Ramos (cell line): ENCODE results near the gene ACOT8.
"Not testable (repeated sequence)": the region's sequence is repeated elsewhere in the genome, so short reads cannot be mapped to it uniquely, and the experiment has no call there.

Source experiments
- in situ Hi-C: fragments of 300-500 bp; cut with MboI; formaldehyde crosslinking; loops from one replicate; pipeline ENCODE4 v1.14.3; 2022; ENCODE audit warnings: low sequenced_read_pairs; ENCODE audit not compliant: unreplicated experiment

ACOT8 gene

DNA sequence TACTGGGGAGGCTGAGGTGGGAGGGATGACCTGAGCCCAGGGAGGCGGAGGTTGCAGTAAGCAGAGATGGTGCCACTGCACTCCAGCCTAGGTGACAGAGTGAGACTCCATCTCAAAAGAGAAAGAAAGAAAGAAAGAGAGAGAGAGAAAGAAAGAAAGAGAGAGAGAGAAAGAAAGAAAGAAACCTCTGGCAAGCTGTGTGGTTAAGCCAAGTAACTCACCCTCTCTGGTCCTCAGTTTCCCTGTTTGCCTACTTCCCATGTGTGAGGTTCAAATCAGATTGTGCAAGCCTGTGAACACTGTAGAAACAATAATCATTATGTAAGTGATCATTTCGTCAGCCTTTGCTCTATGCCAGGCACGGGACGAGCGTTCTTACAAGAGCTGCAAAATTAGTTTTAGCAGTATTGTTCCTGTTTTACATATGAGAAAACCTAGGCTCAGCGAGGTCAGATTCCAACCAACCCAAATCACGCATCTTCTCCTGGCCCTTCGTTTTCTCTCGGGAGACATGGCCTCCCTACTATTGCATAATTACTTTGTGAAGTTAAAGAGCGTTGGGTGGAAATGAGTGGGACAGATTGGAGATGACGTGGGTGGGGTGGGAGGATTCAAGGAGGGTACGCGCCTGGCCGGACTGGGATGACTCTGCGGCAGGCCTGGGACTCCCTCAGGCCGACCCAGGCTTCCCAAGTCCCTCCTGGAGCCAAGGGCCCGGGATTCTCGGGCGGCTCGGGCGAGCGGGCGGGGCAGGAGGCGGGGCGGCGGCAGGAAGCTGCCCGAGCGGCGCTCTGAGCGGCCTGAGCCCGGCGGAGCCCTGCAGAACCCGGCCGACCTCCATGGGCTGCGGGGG, 23.9 kb downstream of the ACOT8 start, which contains the start of gene SNX21:
Gene SNX21, plus strand, starts transcription at position 770 of the 853 bp plus-strand sequence. CDS start 121 bp downstream, outside the sequence.
- in situ Hi-C loops = no loop called here

DNA sequence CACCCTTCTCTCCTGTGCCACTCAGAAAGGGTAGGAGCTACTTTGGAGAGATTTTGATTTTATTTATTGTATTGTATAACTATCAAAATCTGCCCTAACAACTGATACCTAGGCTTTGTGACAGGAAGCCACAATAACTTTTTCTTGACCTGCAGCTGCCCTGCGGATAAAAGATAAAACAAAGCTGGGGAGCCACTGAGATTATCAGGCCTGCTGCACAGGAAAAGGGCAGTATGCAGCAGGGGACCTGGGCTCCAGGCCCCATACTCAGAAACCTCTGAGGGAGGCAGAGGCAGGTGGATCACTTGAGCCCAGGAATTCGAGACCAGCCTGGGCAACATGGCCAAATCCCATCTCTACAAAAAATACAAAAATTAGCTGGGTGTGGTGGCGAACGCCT, 24.6 kb downstream of the ACOT8 start:
- in situ Hi-C loops = no loop called here

DNA sequence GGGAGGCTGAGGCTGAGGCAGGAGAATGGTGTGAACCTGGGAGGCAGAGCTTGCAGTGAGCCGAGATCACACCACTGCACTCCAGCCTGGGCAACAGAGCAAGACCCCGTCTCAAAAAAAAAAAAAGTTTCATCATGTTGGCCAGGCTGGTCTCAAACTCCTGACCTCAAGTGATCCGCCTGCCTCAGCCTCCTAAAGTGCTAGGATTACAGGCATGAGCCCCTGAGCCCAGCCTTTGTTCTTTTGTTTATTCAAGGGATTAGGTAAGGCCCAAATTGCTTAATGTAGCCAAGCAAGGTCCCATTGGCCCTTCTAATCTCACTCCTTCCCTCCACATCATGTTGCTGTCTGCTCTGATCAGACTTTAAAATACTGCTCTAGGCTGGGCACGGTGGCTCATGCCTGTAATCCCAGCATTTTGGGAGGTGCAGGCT, 27.5 kb downstream of the ACOT8 start:
- in situ Hi-C loops = not testable (repeated sequence)

DNA sequence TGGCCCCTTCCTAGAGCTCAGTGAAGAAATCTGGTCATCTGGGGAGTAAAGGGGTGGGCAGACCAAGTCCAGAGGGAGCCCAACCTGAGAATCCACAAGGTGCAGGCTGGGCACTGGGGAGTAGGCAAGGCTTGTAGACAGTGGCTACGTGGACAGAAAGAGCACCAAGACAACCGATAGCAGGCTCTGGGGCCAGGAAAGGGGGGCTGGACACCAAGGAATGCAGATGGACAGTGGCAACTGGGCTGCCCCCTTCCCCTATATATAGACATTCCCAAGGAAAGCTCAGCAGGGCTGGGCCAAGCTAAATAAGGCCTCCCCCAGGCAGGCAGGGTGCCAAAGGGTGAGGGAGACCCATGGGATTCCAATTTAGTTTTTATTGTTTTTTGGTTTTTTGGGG, 28.6 kb downstream of the ACOT8 start:
- in situ Hi-C loops = no loop called here

DNA sequence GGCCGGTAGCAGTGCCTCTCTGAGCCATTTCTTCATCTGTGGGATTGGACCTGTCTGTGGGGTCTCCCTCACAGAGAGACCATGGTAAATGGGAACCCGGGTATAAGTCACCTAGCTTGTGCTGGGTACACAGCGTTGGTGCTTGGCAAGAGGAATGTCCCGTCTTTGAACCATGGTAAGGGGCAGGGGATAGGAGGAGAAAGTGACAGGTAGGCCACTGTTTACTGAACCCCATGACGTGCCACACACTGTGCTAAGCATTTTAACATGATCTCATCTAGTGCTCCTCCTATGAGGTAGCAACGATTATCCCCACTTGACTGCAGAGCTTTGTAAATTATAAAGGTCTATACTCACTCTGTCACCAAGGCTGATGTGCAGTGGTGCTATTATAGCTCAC, 29.5 kb downstream of the ACOT8 start:
- in situ Hi-C loops = no loop called here

DNA sequence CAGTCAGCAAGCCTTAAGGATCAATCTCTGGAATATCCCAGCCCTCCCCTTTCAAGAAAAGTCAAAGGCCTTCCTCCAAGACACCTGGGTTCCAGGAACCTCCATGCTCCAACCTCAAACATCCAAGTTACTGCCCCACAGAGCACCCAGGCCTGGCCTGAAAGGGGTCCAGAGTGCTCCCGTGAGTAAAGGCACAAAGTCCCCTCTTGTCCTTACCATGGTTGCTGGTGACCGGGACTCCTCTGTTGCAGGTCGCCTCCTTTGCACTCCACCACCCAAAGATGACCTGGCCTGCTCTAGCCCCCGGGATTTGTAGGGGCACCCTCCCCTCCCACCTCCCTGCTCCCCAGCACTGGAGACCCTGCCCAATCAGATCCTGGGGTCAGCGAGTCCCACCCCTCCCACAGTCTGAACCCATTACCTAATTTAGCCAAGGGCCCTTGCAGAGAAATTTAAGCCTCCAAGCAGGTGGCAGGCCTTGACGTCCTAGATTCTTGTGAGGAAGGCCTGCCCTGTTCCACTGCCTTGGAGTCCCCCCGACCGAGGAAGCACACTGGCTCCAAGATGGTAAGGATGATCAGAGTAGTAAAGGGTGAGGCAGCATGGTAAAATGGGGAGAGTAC, 30.1 kb downstream of the ACOT8 start, which contains the start of gene TNNC2:
Gene TNNC2, minus strand, starts transcription at position 283 of the 623 bp plus-strand sequence. Its CDS starts 64 bp downstream, at position 219.
- in situ Hi-C loops = no loop called here

DNA sequence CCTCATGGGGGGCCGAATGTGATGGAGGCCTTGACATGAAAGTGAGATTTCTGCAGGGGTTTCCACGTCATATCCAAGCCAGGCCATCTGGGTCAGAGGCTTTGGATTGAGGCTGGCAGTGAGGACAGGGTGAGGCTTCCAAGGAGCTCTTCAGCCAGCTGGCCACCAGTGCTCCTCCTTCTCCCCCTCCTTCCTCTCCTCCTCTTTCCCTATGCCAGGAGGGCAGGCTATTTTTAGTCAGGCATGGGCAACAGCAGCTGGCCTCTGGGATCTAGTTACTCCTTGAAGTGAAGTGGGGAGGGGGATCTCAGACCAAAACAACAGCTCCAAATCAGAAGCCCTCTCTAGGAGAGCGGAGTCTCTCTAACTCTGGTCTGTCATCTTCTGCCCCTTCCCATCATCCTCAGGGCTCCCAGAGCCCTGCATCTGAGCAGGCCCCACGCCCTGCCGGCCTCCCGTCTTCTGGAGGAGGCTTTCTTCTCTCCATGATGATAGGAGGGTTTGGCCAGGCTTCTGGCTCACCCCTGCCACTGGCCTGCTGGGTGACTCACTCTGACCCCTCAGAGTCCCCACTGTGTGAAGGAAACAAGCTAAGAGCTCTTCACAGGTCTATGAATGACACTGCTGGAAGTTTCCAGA, 30.7 kb downstream of the ACOT8 start:
- in situ Hi-C loops = no loop called here

DNA sequence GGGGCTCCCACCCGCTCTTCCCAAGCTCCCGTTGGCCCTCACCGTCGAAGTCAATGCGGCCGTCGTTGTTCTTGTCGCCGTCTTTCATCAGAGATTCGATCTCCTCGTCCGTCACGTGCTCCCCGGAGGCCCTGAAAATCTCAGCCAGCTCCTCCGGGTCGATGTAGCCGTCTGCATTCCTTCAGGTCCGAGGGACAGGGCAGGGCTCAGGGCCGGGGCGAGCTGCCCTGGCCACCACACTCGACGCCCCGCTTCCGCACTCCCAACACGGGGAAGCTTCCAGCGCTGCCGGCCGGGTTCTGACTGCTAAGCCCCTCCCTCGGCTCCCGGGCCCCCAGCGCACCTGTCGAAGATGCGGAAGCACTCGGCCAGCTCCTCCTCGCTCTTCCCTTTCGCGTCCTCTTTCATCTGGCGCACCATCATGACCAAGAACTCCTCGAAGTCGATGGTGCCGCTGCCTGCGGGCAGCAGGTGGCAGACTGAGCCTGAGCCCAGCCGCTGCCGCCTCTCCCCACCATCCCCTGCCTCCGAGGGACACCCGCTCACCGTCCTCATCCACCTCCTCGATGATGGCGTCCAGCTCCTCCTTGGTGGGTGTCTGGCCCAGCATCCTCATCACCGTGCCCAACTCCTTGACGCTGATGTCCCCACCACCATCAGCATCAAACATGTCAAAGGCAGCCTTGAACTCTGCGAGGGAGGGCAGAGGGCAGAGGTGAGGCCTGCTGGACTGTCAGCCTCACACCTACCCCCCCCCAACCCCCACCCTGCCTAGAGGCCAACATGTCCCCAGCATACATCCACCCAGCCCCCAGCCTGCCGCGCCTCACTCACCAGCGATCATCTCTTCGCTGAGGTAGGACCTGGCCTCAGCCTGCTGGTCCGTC, 33.0 kb downstream of the ACOT8 start:
- in situ Hi-C loops = loop anchor here (25.0 kb wide), 1 partner anchor 113 kb away; the partner anchor contains the start of gene PCIF1

DNA sequence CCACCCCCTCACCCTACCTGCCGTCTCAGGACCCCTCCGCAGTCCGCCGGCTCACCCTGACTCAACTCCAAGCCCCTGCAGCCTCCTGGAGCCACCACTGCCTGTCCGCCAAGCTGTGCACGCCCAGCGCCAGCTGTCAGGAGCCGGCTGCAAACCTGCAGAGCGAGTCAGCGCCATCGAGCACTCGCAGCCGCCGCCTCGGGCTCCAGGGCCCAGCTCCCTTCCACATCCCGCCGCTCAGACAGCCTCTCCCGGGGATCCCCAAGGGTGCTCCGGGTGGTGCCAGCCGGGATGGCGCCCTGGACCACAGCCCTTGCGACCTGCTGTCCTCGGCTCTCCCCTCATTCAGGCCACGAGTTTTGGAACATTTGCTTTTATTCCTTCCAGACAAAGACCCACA, 34.3 kb downstream of the ACOT8 start:
- in situ Hi-C loops = loop anchor here (25.0 kb wide), 1 partner anchor 114 kb away; the partner anchor contains the start of gene PCIF1

DNA sequence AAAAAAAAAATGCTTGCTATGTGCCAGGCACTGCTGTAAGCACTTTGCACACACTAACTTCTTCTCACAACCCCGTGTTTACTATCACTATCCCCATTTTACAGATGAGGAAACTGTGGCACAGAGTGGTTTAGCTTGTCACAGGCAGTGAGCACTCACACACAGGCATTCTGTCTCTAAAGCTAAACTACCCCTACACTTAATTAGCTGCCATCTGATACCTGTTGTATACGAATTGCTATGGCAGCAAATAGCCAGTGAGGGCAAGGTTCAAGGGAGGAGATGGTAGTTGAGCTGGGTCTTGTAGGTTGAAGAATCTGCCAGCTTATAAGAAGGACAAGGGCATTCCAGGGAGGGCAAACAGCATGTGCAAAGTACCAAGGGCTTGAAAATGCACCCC, 35.2 kb downstream of the ACOT8 start:
- in situ Hi-C loops = loop anchor here (25.0 kb wide), 1 partner anchor 115 kb away; the partner anchor contains the start of gene PCIF1

DNA sequence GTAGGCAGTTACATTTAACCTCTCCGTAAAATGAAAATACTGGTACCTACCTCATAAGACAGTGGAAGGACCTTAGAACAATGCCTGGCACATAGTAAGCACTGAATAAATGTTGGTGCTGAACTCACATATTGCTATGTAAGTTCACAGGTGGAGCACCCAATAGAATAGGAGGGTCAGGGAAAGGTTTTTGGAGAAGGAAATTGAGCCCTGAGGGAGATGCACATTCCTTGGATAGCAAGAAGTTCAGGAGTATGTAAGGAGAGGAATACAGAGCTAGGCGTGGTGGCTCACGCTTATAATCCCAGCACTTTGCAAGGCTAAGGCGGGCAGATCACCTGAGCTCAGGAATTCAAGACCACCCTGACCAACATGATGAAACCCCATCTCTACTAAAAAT, 37.7 kb downstream of the ACOT8 start:
- in situ Hi-C loops = loop anchor here (25.0 kb wide), 1 partner anchor 118 kb away; the partner anchor contains the start of gene PCIF1

DNA sequence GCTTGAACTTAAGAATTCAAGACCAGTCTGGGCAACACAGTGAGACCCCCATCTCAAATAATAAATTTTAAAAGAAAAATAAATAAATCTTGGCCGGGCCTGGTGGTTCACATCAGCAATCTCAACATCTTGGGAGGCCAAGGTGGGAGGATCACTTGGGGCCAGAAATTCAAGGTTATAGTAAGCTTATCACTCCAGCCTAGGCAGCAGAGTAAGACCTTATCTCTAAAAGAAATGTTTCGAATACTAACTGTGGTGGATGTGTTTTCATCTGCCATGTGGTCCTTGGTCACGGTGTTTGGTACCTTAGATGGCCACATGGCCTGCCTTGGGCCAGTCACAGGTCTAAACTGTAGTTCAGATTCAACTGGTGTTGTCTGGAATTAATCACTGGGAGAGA, 39.0 kb downstream of the ACOT8 start:
- in situ Hi-C loops = loop anchor here (25.0 kb wide), 1 partner anchor 119 kb away; the partner anchor contains the start of gene PCIF1

DNA sequence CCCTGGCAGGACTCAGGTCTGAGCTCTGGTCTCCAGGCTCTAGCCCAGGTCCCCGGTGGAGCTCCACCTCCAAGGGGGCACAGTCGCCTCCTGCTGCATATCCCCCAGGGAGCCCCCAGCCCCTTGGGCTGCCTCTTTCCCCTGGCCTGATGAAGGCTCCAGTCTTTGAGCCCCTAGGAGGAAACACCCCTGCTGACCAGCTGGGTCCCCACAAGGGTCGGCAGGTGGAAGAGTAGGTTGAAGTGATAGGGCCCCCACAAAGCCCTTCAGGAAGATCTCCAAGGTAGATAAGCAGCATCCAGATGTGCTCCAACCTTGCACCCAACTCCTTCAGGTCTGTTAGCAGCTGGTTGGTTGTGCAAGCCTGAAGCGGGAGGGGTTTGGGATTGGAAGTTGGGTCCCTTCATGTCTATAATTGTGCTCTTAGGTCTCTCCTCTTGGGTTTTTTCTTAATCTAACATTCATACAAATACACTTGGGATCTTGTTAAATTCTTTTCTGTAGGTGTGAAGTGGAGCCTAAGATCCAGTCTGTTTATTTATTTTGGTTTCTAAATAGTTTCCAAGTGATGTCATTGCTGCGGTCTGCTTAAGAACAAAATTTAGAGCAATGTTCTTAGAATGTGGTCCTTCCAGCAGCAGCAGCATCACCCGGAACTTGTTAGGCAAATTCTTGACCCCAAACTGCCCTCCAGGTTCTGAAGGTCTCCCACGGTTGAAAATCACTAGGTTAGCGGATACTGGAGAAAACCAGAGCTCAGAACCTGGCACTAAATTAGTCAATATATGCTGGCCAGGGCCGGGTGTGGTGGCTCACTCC, 39.6 kb downstream of the ACOT8 start:
- in situ Hi-C loops = loop anchor here (25.0 kb wide), 1 partner anchor 120 kb away; the partner anchor contains the start of gene PCIF1

DNA sequence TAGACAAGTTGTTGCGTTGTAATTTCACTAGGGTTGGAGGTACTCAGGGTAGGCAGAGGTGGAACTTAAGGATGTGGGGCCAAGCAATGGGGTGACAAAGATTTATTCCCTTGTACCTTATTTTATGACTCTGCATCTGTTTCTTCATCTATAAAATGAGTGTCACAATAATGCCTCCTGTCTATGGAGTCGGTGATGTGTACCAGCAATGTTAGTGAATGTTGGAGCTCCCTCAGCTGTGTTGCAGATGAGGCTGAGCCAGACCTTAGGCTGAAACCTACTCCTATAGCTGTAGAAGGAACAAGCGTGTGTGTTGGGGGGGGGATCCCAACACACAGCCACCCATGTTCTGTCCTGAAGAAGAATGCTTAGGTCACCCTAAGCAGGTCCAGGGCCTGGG, 40.2 kb downstream of the ACOT8 start:
- in situ Hi-C loops = loop anchor here (25.0 kb wide), 1 partner anchor 120 kb away; the partner anchor contains the start of gene PCIF1

DNA sequence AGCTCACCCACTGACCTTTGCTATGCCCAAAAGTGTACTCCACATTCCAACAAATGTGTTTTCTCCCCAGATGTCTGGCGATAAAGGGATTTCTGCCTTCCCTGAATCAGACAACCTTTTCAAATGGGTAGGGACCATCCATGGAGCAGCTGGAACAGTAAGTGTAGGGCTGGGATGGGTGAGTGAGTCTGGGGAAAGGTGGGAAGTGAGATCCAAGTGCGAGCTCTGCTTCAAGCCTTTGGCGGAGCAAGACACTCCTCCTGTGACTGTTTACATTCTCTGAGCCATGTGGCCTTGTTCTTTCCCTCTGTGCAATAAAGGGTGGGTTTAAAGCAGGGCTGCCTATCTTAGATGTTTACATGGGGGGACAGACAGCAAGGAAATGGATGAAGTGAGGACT, 42.9 kb downstream of the ACOT8 start:
- in situ Hi-C loops = loop anchor here (25.0 kb wide), 1 partner anchor 123 kb away; the partner anchor contains the start of gene PCIF1

DNA sequence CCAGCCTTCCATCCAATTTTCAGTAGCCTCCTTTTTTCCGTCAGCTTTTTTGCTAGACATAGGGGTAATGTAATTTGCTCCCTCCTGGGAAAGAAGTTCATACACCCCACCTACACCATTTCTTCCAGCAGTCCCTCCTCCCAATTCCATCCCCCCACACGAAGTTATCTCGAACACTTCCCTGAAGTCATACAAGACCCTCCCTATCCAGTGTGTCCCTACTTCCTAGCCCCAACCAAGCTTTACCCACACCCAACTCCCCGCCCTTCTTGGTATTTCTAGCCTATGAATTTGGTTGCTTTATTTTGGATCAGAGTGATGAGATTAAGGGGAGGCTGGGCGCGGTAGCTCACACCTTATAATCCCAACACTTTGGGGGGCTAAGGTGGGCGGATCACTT, 43.7 kb downstream of the ACOT8 start:
- in situ Hi-C loops = loop anchor here (25.0 kb wide), 1 partner anchor 124 kb away; the partner anchor contains the start of gene PCIF1

DNA sequence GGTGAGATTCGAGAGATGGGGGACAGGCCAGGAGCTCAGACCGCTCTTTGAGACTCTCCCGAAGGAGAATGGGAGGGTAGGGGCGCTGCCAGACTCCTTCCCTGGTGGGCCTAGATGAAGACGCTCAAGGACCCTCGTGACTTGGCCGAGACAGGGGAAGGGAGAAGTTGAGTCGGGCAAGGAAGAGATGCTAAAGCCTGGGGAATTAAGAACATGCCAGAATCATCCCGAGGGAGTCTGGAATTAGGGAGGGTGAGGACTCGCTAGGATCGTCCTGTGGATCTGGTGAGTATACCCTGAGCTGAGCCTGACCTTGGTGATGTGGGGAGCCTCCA, 44.2 kb downstream of the ACOT8 start:
- in situ Hi-C loops = loop anchor here (25.0 kb wide), 1 partner anchor 124 kb away; the partner anchor contains the start of gene PCIF1
